WTC11 (cell line): ENCODE measurements around the gene CSPG4. TPM values are rescaled to one million over a fixed set of nuclear protein-coding genes. Genes with fewer than 3 reads are reported as not detected.
"Not testable (repeated sequence)": the region's sequence is repeated elsewhere in the genome, so short reads cannot be mapped to it uniquely, and the experiment has no call there.

ENCODE experiments used
- ATAC-seq: fragments of 200-7000 bp; cut with Tn5 transposase; 2 replicates; pipeline ENCODE4 v1.10.0; 2021; ENCODE audit warnings: mild to moderate bottlenecking, moderate library complexity
- CTCF ChIA-PET: fragments of 300-600 bp; sonication (Branson Sonifier 250); formaldehyde crosslinking; loops from one replicate; lab custom pipeline; 2021; ENCODE audit warnings: antibody characterized with exemption; lab: Charles Lee
- POLR2A ChIA-PET: fragments of 350-600 bp; sonication (Branson Sonifier 250); formaldehyde crosslinking; loops from one replicate; lab custom pipeline; 2021; ENCODE audit warnings: antibody characterized with exemption; lab: Charles Lee
- DNase-seq: peaks from one replicate; pipeline ENCODE4 v3.0.0; 2021; ENCODE audit warnings: low spot score
- H3K27ac Mint-ChIP-seq: 2 replicates; pipeline ENCODE4 v1.8.0; 2021; ENCODE audit warnings: mixed read lengths
- H3K27me3 Mint-ChIP-seq: 2 replicates; pipeline ENCODE4 v1.8.0; 2021; ENCODE audit warnings: low read depth, mild to moderate bottlenecking, moderate library complexity, mixed read lengths
- H3K36me3 Mint-ChIP-seq: 2 replicates; pipeline ENCODE4 v1.8.0; 2021; ENCODE audit warnings: mixed read lengths
- H3K4me1 Mint-ChIP-seq: 2 replicates; pipeline ENCODE4 v1.8.0; 2022; ENCODE audit warnings: mixed read lengths
- H3K4me3 Mint-ChIP-seq: 2 replicates; pipeline ENCODE4 v1.8.0; 2021; ENCODE audit warnings: mild to moderate bottlenecking, moderate library complexity, mixed read lengths
- H3K9me3 Mint-ChIP-seq: 2 replicates; pipeline ENCODE4 v1.8.0; 2021; ENCODE audit warnings: mixed read lengths
- IRF2 ChIP-seq: sonication (generic); formaldehyde crosslinking; IDR thresholded peaks from 2 replicates; pipeline ENCODE4 v1.8.0; 2022; ENCODE audit warnings: low read depth, missing genetic modification reagents, borderline replicate concordance
- MXD4 ChIP-seq: fragments of 250-450 bp; sonication (Bioruptor Pico); IDR thresholded peaks from 2 replicates; pipeline ENCODE4 v1.8.0; 2021; ENCODE audit warnings: mild to moderate bottlenecking, moderate library complexity, borderline replicate concordance
- NFE2L1 ChIP-seq: sonication (generic); formaldehyde crosslinking; IDR thresholded peaks from 2 replicates; pipeline ENCODE4 v1.8.1; 2023; ENCODE audit warnings: missing genetic modification reagents
- NR2C2 ChIP-seq: sonication (generic); formaldehyde crosslinking; IDR thresholded peaks from 2 replicates; pipeline ENCODE4 v1.8.0; 2022; ENCODE audit warnings: mild to moderate bottlenecking, missing genetic modification reagents
- PRDM15 ChIP-seq: sonication (generic); formaldehyde crosslinking; IDR thresholded peaks from 2 replicates; pipeline ENCODE4 v1.8.0; 2022; ENCODE audit warnings: missing genetic modification reagents
- total RNA-seq: library from RNA; stranded (reverse); gene quantifications from 3 replicates; pipeline ENCODE4 v1.2.3, GENCODE V29; 2021
- TF ChIP-seq, protein P1 (sequence below): sonication (generic); formaldehyde crosslinking; IDR thresholded peaks from 2 replicates; pipeline ENCODE4 v1.8.0; 2022; ENCODE audit warnings: mild to moderate bottlenecking, missing genetic modification reagents
- TF ChIP-seq, protein P2 (sequence below): sonication (generic); formaldehyde crosslinking; IDR thresholded peaks from 2 replicates; pipeline ENCODE4 v1.8.1; 2022; ENCODE audit warnings: low read depth, missing genetic modification reagents, borderline replicate concordance

The CSPG4 gene
- total RNA-seq, 1 experiment from 2014 or later, result 2.9 TPM

DNA sequence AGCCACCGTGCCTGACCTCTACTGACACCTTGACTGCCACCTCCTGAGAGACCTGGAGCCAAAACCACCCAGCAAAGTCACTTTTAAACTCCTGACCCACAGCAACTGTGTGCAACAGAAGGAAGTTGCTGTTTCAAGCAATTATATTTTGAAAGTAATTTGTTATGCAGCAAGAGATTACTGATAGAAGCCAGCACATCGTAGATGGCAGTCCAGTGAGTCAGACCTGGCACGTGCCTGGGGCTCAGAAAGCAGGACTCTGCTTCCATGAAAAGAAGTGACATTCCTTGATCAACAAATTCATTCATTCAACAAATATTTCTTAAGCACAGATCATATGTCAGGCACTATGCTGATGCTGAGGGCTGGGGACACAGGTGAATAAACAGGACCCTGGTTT, 5.7 kb upstream of the CSPG4 start:
- CTCF ChIA-PET, result interaction anchor here (0.6 kb wide), 1 partner anchor 9 kb away, joined by 3 read pairs; no protein-coding TSS in a partner anchor

GRCh38 chr15:75717001-75717400, 4.4 kb upstream of the CSPG4 start:
- ATAC-seq, H3K4me1 Mint-ChIP-seq, POLR2A ChIA-PET, H3K36me3 Mint-ChIP-seq, H3K27ac Mint-ChIP-seq, H3K4me3 Mint-ChIP-seq, H3K9me3 Mint-ChIP-seq, DNase-seq: not testable (repeated sequence)
- CTCF ChIA-PET, result interaction anchor here (1.2 kb wide), 1 partner anchor 31 kb away, joined by 3 read pairs; no protein-coding TSS in a partner anchor
- H3K27me3 Mint-ChIP-seq, result peaks cover 31% of the 10 kb centered on the region

More for the DNA sequence above, 5.7 kb upstream of the CSPG4 start:
- POLR2A ChIA-PET, result no interaction called here
- no peak overlapping the region for H3K4me3 Mint-ChIP-seq
- no peak for DNase-seq
- no peak for TF ChIP-seq PRDM15 (CRISPR knock-in tag)
- TF ChIP-seq, protein P1, sequence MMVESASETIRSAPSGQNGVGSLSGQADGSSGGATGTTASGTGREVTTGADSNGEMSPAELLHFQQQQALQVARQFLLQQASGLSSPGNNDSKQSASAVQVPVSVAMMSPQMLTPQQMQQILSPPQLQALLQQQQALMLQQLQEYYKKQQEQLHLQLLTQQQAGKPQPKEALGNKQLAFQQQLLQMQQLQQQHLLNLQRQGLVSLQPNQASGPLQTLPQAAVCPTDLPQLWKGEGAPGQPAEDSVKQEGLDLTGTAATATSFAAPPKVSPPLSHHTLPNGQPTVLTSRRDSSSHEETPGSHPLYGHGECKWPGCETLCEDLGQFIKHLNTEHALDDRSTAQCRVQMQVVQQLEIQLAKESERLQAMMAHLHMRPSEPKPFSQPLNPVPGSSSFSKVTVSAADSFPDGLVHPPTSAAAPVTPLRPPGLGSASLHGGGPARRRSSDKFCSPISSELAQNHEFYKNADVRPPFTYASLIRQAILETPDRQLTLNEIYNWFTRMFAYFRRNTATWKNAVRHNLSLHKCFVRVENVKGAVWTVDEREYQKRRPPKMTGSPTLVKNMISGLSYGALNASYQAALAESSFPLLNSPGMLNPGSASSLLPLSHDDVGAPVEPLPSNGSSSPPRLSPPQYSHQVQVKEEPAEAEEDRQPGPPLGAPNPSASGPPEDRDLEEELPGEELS (CRISPR knock-in tag), result no peak
- TF ChIP-seq NR2C2 (CRISPR knock-in tag), result no peak
- TF ChIP-seq NFE2L1 (CRISPR knock-in tag), result no peak
- no peak for TF ChIP-seq IRF2 (CRISPR knock-in tag)
- no peak for TF ChIP-seq MXD4 (CRISPR knock-in tag)
- TF ChIP-seq, protein P2, sequence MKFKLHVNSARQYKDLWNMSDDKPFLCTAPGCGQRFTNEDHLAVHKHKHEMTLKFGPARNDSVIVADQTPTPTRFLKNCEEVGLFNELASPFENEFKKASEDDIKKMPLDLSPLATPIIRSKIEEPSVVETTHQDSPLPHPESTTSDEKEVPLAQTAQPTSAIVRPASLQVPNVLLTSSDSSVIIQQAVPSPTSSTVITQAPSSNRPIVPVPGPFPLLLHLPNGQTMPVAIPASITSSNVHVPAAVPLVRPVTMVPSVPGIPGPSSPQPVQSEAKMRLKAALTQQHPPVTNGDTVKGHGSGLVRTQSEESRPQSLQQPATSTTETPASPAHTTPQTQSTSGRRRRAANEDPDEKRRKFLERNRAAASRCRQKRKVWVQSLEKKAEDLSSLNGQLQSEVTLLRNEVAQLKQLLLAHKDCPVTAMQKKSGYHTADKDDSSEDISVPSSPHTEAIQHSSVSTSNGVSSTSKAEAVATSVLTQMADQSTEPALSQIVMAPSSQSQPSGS, result no peak
- TF ChIP-seq, all 79 proteins: peak for 0
- Mint-ChIP-seq H3K9me3 (no peaks in the 10 kb centered on the region), H3K4me1 (peaks cover 6% of the 10 kb centered on the region), H3K36me3 (no peaks in the 10 kb centered on the region), H3K27me3 (peaks cover 32% of the 10 kb centered on the region), H3K27ac (no peak overlapping the region)
- ATAC-seq, result no peak

- CTCF ChIA-PET, H3K4me3 Mint-ChIP-seq, POLR2A ChIA-PET, ATAC-seq, H3K36me3 Mint-ChIP-seq, DNase-seq, H3K9me3 Mint-ChIP-seq, H3K27ac Mint-ChIP-seq: not testable (repeated sequence)
- Mint-ChIP-seq H3K27me3 (peaks cover 33% of the 10 kb centered on the region), H3K4me1 (peaks cover 13% of the 10 kb centered on the region)
Observed at GRCh38 chr15:75716249-75716950, 3.8 kb upstream of the CSPG4 start.

- H3K27ac Mint-ChIP-seq, DNase-seq, H3K9me3 Mint-ChIP-seq, POLR2A ChIA-PET, H3K4me3 Mint-ChIP-seq, CTCF ChIA-PET, H3K36me3 Mint-ChIP-seq, ATAC-seq: not testable (repeated sequence)
- peaks cover 29% of the 10 kb centered on the region for H3K27me3 Mint-ChIP-seq
- peaks cover 14% of the 10 kb centered on the region for H3K4me1 Mint-ChIP-seq
Observed at GRCh38 chr15:75715312-75715832, 2.7 kb upstream of the CSPG4 start.
